Dendritic cell treated with granulocyte-macrophage colony-stimulating factor and Interleukin-4, amounts not matched to agents 40 ng/mL and 50 ng/mL, for 4 days (primary cell): ENCODE data around the gene SEMA6D.

Experiments
- H3K27ac Mint-ChIP-seq: one replicate; pipeline ENCODE4 v1.8.0; 2022; ENCODE audit warnings: mild to moderate bottlenecking, mixed read lengths
- H3K27me3 Mint-ChIP-seq: one replicate; pipeline ENCODE4 v1.8.0; 2022; ENCODE audit warnings: mild to moderate bottlenecking, mixed read lengths
- H3K36me3 Mint-ChIP-seq: one replicate; pipeline ENCODE4 v1.8.0; 2022; ENCODE audit warnings: low read depth, mixed read lengths
- H3K4me1 Mint-ChIP-seq: one replicate; pipeline ENCODE4 v1.8.0; 2022; ENCODE audit warnings: low read depth, mixed read lengths
- H3K4me3 Mint-ChIP-seq: one replicate; pipeline ENCODE4 v1.8.0; 2022; ENCODE audit warnings: mild to moderate bottlenecking, moderate library complexity, mixed read lengths
- H3K9me3 Mint-ChIP-seq: one replicate; pipeline ENCODE4 v1.8.0; 2022; ENCODE audit warnings: mixed read lengths
- intact Hi-C: fragments of 100-400 bp; cut with micrococcal nuclease; formaldehyde crosslinking; loops from one replicate; pipeline ENCODE4 v1.15.0; 2022

Gene SEMA6D

GRCh38 chr15:47795864-47796263 lies 78.6 kb downstream of the SEMA6D start:
- Mint-ChIP-seq H3K9me3 (no peaks in the 10 kb centered on the region), H3K36me3 (no peaks in the 10 kb centered on the region), H3K4me3 (no peak overlapping the region), H3K27me3 (no peaks in the 10 kb centered on the region), H3K27ac (no peak overlapping the region), H3K4me1 (no peaks in the 10 kb centered on the region)
- intact Hi-C loops, result no loop called here

GRCh38 chr15:47796339-47796738 lies 79.0 kb downstream of the SEMA6D start:
- Mint-ChIP-seq H3K4me3 (no peak overlapping the region), H3K9me3 (no peaks in the 10 kb centered on the region), H3K27me3 (no peaks in the 10 kb centered on the region), H3K36me3 (no peaks in the 10 kb centered on the region), H3K4me1 (no peaks in the 10 kb centered on the region), H3K27ac (no peak overlapping the region)
- intact Hi-C loops, result no loop called here

DNA sequence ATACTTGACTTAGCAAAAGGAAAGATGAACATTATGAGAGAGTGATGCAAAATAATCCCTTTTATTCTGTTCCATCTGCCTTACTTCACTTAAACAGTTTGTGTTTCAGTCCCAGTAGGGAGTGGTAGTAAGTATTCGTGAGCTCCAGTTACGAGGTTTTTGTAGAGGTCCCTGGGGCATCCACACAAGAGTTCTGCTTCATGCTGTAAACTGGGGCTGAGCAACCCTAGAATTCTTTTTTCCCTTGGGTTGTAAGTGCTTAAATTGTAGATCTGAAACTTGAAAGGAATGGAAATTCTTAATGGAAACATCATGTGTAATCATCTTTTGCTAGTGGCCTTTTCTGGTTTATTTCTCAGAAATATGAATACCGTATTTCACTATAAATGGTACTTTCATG lies 79.5 kb downstream of the SEMA6D start:
- intact Hi-C loops, result no loop called here
- Mint-ChIP-seq H3K4me3 (no peak overlapping the region), H3K36me3 (no peaks in the 10 kb centered on the region), H3K9me3 (no peaks in the 10 kb centered on the region), H3K27ac (no peak overlapping the region), H3K4me1 (no peaks in the 10 kb centered on the region), H3K27me3 (no peaks in the 10 kb centered on the region)

DNA sequence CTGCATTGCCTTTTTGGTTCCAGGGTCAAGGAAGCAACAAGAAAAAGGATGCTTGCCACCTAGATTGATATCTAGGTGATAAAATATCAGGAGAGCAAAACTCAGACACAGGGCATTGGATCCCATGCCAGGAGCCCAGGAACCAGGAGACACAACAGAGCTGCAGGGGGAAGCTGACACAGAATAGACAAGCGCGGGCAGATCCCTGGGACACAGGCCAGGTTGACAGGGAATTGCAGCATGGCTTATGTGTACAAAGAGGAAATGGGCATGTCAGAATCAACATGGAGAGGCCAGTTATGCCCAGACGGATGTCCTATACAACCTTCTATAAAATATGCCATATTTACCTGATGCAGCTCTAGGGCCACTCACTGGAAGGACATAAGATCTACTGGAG lies 84.2 kb downstream of the SEMA6D start:
- Mint-ChIP-seq H3K4me1 (no peaks in the 10 kb centered on the region), H3K27ac (no peak overlapping the region), H3K27me3 (no peaks in the 10 kb centered on the region), H3K4me3 (no peak overlapping the region), H3K9me3 (no peaks in the 10 kb centered on the region), H3K36me3 (no peaks in the 10 kb centered on the region)
- intact Hi-C loops, result no loop called here

GRCh38 chr15:47802216-47802615 lies 84.9 kb downstream of the SEMA6D start:
- Mint-ChIP-seq H3K9me3 (no peaks in the 10 kb centered on the region), H3K4me3 (no peak overlapping the region), H3K36me3 (no peaks in the 10 kb centered on the region), H3K27ac (no peak overlapping the region), H3K27me3 (no peaks in the 10 kb centered on the region), H3K4me1 (no peaks in the 10 kb centered on the region)
- intact Hi-C loops, result no loop called here

- intact Hi-C loops, result no loop called here
- no peaks in the 10 kb centered on the region for H3K36me3 Mint-ChIP-seq
- H3K27me3 Mint-ChIP-seq, result no peaks in the 10 kb centered on the region
- no peaks in the 10 kb centered on the region for H3K9me3 Mint-ChIP-seq
- H3K27ac Mint-ChIP-seq, result no peak overlapping the region
- no peak overlapping the region for H3K4me3 Mint-ChIP-seq
- H3K4me1 Mint-ChIP-seq, result no peaks in the 10 kb centered on the region
These were observed 86.5 kb downstream of the SEMA6D start for GRCh38 chr15:47803767-47804166.

DNA sequence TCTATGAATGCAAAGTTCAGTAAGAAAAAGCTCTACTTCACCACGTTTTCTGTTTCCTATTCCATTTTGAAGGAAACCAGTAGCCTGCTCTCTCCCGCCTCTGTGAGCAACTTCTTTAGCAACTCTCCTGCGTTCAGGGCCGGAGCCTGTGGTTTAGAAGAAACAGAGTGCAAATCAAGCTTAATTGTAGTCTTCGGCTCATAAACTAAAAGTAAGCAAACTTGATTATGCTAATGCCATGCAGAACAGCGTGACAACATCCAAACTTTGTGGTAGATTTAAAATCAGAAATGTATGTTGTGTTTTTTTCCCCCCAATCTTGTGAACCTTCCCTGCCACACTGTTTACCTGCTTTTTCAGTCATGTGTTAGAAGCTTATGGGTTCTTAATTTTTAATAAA lies 87.4 kb downstream of the SEMA6D start:
- no peaks in the 10 kb centered on the region for H3K27me3 Mint-ChIP-seq
- no peak overlapping the region for H3K4me3 Mint-ChIP-seq
- H3K4me1 Mint-ChIP-seq, result no peaks in the 10 kb centered on the region
- H3K9me3 Mint-ChIP-seq, result no peaks in the 10 kb centered on the region
- H3K27ac Mint-ChIP-seq, result no peak overlapping the region
- intact Hi-C loops, result no loop called here
- no peaks in the 10 kb centered on the region for H3K36me3 Mint-ChIP-seq

DNA sequence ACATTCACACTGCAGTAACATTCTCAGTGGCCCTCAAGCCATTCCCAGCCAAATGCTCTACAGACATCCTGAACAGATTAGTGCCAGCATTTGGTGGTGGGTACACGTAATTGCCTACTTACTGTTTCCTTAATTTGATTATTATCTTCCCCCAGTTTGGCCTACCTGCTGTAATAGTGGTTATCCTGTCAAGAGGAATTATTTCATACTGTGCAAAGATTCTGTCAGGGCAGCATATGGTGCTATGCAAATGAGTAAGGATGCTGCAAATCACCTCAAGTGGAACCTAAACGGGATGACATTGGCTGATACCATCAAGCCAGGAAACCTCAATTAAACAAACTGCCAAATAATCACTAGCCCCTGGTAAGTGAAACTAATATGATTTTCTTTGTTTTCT lies 88.7 kb downstream of the SEMA6D start:
- H3K36me3 Mint-ChIP-seq, result no peaks in the 10 kb centered on the region
- H3K27ac Mint-ChIP-seq, result no peak overlapping the region
- no peaks in the 10 kb centered on the region for H3K9me3 Mint-ChIP-seq
- no peak overlapping the region for H3K4me3 Mint-ChIP-seq
- intact Hi-C loops, result no loop called here
- no peaks in the 10 kb centered on the region for H3K4me1 Mint-ChIP-seq
- H3K27me3 Mint-ChIP-seq, result no peaks in the 10 kb centered on the region

- intact Hi-C loops, result no loop called here
- no peaks in the 10 kb centered on the region for H3K27me3 Mint-ChIP-seq
- no peak overlapping the region for H3K27ac Mint-ChIP-seq
- no peaks in the 10 kb centered on the region for H3K4me1 Mint-ChIP-seq
- H3K9me3 Mint-ChIP-seq, result no peaks in the 10 kb centered on the region
- H3K4me3 Mint-ChIP-seq, result no peak overlapping the region
- H3K36me3 Mint-ChIP-seq, result no peaks in the 10 kb centered on the region
These were observed 93.9 kb downstream of the SEMA6D start for GRCh38 chr15:47811172-47811571.

- intact Hi-C loops, result no loop called here
These were observed 95.2 kb downstream of the SEMA6D start for GRCh38 chr15:47812470-47812999.

GRCh38 chr15:47813748-47814384 lies 96.6 kb downstream of the SEMA6D start:
- Mint-ChIP-seq H3K9me3 (no peaks in the 10 kb centered on the region), H3K27me3 (peaks cover 1% of the 10 kb centered on the region), H3K4me1 (no peaks in the 10 kb centered on the region), H3K36me3 (no peaks in the 10 kb centered on the region), H3K4me3 (no peak overlapping the region), H3K27ac (no peak overlapping the region)
- intact Hi-C loops, result no loop called here

More at GRCh38 chr15:47812470-47812999, 95.2 kb downstream of the SEMA6D start:
- no peak overlapping the region for H3K4me3 Mint-ChIP-seq
- no peaks in the 10 kb centered on the region for H3K36me3 Mint-ChIP-seq
- H3K9me3 Mint-ChIP-seq, result no peaks in the 10 kb centered on the region
- no peaks in the 10 kb centered on the region for H3K4me1 Mint-ChIP-seq
- no peaks in the 10 kb centered on the region for H3K27me3 Mint-ChIP-seq
- H3K27ac Mint-ChIP-seq, result no peak overlapping the region

- Mint-ChIP-seq H3K27ac (no peak overlapping the region), H3K27me3 (peaks cover 1% of the 10 kb centered on the region), H3K36me3 (no peaks in the 10 kb centered on the region), H3K4me3 (no peak overlapping the region), H3K9me3 (no peaks in the 10 kb centered on the region), H3K4me1 (no peaks in the 10 kb centered on the region)
- intact Hi-C loops, result no loop called here
These were observed 97.3 kb downstream of the SEMA6D start for GRCh38 chr15:47814620-47815019.

GRCh38 chr15:47817969-47818548 lies 100.8 kb downstream of the SEMA6D start:
- Mint-ChIP-seq H3K4me3 (no peak overlapping the region), H3K27me3 (peaks cover 1% of the 10 kb centered on the region), H3K4me1 (no peaks in the 10 kb centered on the region), H3K27ac (no peak overlapping the region), H3K36me3 (no peaks in the 10 kb centered on the region), H3K9me3 (no peaks in the 10 kb centered on the region)
- intact Hi-C loops, result no loop called here

GRCh38 chr15:47819158-47819557 lies 101.9 kb downstream of the SEMA6D start:
- H3K36me3 Mint-ChIP-seq, result no peaks in the 10 kb centered on the region
- no peaks in the 10 kb centered on the region for H3K4me1 Mint-ChIP-seq
- no peak overlapping the region for H3K27ac Mint-ChIP-seq
- no peak overlapping the region for H3K4me3 Mint-ChIP-seq
- intact Hi-C loops, result no loop called here
- peaks cover 1% of the 10 kb centered on the region for H3K27me3 Mint-ChIP-seq
- no peaks in the 10 kb centered on the region for H3K9me3 Mint-ChIP-seq
